HCT116 (cell line): ENCODE data around the gene EXOSC1. TPM values are rescaled to one million over a fixed set of nuclear protein-coding genes. Genes with fewer than 3 reads are reported as not detected.

Experiments
- ATAC-seq: fragments of 200-7000 bp; cut with Tn5 transposase; 2 replicates; pipeline ENCODE4 v1.9.1; 2020; ENCODE audit warnings: mild to moderate bottlenecking, moderate library complexity
- BruUV-seq: library from RNA; stranded (reverse); fragments of 400-500 nt; replicated peaks from 2 replicates; lab custom pipeline; 2021; lab: Mats Ljungman, UMichigan
- CTCF ChIA-PET: fragments of 300-600 bp; sonication (Branson Sonifier 250); formaldehyde crosslinking; loops from one replicate; lab custom pipeline; 2021; ENCODE audit warnings: antibody characterized with exemption; lab: Charles Lee
- POLR2A ChIA-PET: fragments of 300-600, 350-600 bp; sonication (Branson Sonifier 250); formaldehyde crosslinking; loops from one replicate; lab custom pipeline; 2021; ENCODE audit warnings: antibody characterized with exemption; lab: Charles Lee
- RAD21 ChIA-PET, 2 experiments: fragments of 300-600 bp; sonication (Branson Sonifier 250); formaldehyde crosslinking; loops; one replicate each; lab custom pipeline; 2023; ENCODE audit warnings: low total read pairs in 2 of 2; ENCODE audit not compliant: uncharacterized antibody in 2 of 2, unreplicated experiment in 2 of 2, low non-redundant PET in 1 of 2; lab: Charles Lee
- DNase-seq: peaks from one replicate; pipeline ENCODE4 v3.0.0-alpha.2; 2010; ENCODE audit warnings: low read depth, low spot score
- H2AFZ ChIP-seq: fragments of 200-600 bp; shearing (Covaris generic), sonication (generic); 2 replicates; pipeline ENCODE4 v1.6.1; 2017; ENCODE audit warnings: low read depth, mixed run types, mixed read lengths, antibody characterized with exemption, low read length; ENCODE audit not compliant: poor library complexity, severe bottlenecking
- H3K27ac ChIP-seq: 2 replicates; pipeline ENCODE4 v1.5.1; 2012; ENCODE audit warnings: low read depth, low read length
- H3K27me3 ChIP-seq: fragments of 200-600 bp; sonication (generic); 2 replicates; pipeline ENCODE4 v1.6.1; 2016; ENCODE audit warnings: mixed run types, low read length, mixed read lengths; ENCODE audit not compliant: insufficient read depth
- H3K36me3 ChIP-seq, 2 experiments: fragments of 200-500 bp in 1 of 2; fragments of 200-600 bp in 1 of 2; sonication (Bioruptor generic) in 1 of 2; sonication (generic) in 1 of 2; 2 replicates each; pipeline versions ENCODE4 v1.5.1 to v1.6.1; 2014 to 2016; ENCODE audit warnings: low read length in 2 of 2, inconsistent platforms in 1 of 2, mixed read lengths in 1 of 2, mixed run types in 1 of 2; ENCODE audit not compliant: insufficient read depth in 2 of 2, control insufficient read depth in 1 of 2
- H3K4me1 ChIP-seq, 2 experiments: fragments of 200-600 bp in 1 of 2; sonication (generic) in 1 of 2; 2 replicates each; pipeline versions ENCODE4 v1.5.1 to v1.6.1; 2012 to 2017; ENCODE audit warnings: low read length in 2 of 2, inconsistent platforms in 1 of 2, mild to moderate bottlenecking in 1 of 2, mixed read lengths in 1 of 2, mixed run types in 1 of 2, moderate library complexity in 1 of 2; ENCODE audit not compliant: insufficient read depth in 2 of 2, control insufficient read depth in 1 of 2
- H3K4me2 ChIP-seq: fragments of 200-600 bp; sonication (generic); 2 replicates; pipeline ENCODE4 v1.6.1; 2017; ENCODE audit warnings: mixed run types, low read length, mixed read lengths
- H3K4me3 ChIP-seq, 2 experiments: fragments of 200-600 bp in 1 of 2; sonication (generic) in 1 of 2; replicated peaks in 1 of 2; 2 replicates each; pipeline ENCODE4 v1.5.1; 2011 to 2016; ENCODE audit warnings: low read length in 2 of 2, control low read depth in 1 of 2, low read depth in 1 of 2, mild to moderate bottlenecking in 1 of 2, mixed read lengths in 1 of 2, mixed run types in 1 of 2
- H3K79me2 ChIP-seq: fragments of 200-600 bp; sonication (generic); 2 replicates; pipeline ENCODE4 v1.6.1; 2017; ENCODE audit warnings: mild to moderate bottlenecking, mixed run types, low read length, moderate library complexity, mixed read lengths; ENCODE audit not compliant: insufficient read depth
- H3K9ac ChIP-seq: fragments of 200-600 bp; sonication (generic); 2 replicates; pipeline ENCODE4 v1.6.1; 2016; ENCODE audit warnings: low read length, mixed read lengths
- H3K9me2 ChIP-seq: fragments of 200-600 bp; sonication (generic), shearing (Covaris generic); 2 replicates; pipeline ENCODE4 v1.6.1; 2017; ENCODE audit warnings: mixed run types, mild to moderate bottlenecking, moderate library complexity; ENCODE audit not compliant: insufficient read depth
- H3K9me3 ChIP-seq, 2 experiments: fragments of 200-500 bp in 1 of 2; fragments of 200-600 bp in 1 of 2; sonication (Bioruptor generic) in 1 of 2; sonication (generic) in 1 of 2; 2 replicates each; pipeline ENCODE4 v1.6.1; 2014 to 2017; ENCODE audit warnings: low read length in 2 of 2, mixed read lengths in 2 of 2, inconsistent platforms in 1 of 2, low read depth in 1 of 2, mild to moderate bottlenecking in 1 of 2, mixed run types in 1 of 2, moderate library complexity in 1 of 2; ENCODE audit not compliant: control insufficient read depth in 1 of 2, insufficient read depth in 1 of 2
- H4K20me1 ChIP-seq: fragments of 200-600 bp; sonication (generic), shearing (Covaris generic); 2 replicates; pipeline ENCODE4 v1.6.1; 2017; ENCODE audit warnings: mixed run types, mild to moderate bottlenecking, moderate library complexity; ENCODE audit not compliant: insufficient read depth
- ATF3 ChIP-seq: IDR thresholded peaks from 2 replicates; pipeline ENCODE4 v1.6.1; 2012
- CBX3 ChIP-seq: IDR thresholded peaks from 2 replicates; pipeline ENCODE4 v1.6.1; 2012; ENCODE audit warnings: low read depth
- CEBPB ChIP-seq: IDR thresholded peaks from 2 replicates; pipeline ENCODE4 v1.6.1; 2012; ENCODE audit warnings: low read depth
- EZH2 ChIP-seq: fragments of 200-600 bp; sonication (generic); IDR thresholded peaks from 2 replicates; pipeline ENCODE4 v1.6.1; 2017; ENCODE audit warnings: antibody characterized with exemption, mixed run types
- EZH2phosphoT487 ChIP-seq: fragments of 200-600 bp; IDR thresholded peaks from 2 replicates; pipeline ENCODE4 v1.6.1; 2018; ENCODE audit warnings: antibody characterized with exemption, borderline replicate concordance
- FOSL1 ChIP-seq: IDR thresholded peaks from 2 replicates; pipeline ENCODE4 v1.6.1; 2012; ENCODE audit warnings: low read depth
- MAX ChIP-seq: IDR thresholded peaks from 2 replicates; pipeline ENCODE4 v1.6.1; 2012
- POLR2AphosphoS5 ChIP-seq: IDR thresholded peaks from 2 replicates; pipeline ENCODE4 v1.6.1; 2011; ENCODE audit warnings: mild to moderate bottlenecking, low read depth, low read length, moderate library complexity
- REST ChIP-seq: IDR thresholded peaks from 2 replicates; pipeline ENCODE4 v1.6.1; 2012; ENCODE audit warnings: low read depth
- SIN3A ChIP-seq: IDR thresholded peaks from 2 replicates; pipeline ENCODE4 v1.6.1; 2012; ENCODE audit warnings: low read depth
- SP1 ChIP-seq: IDR thresholded peaks from 2 replicates; pipeline ENCODE4 v1.6.1; 2012; ENCODE audit warnings: low read depth
- SRF ChIP-seq: IDR thresholded peaks from 2 replicates; pipeline ENCODE4 v1.6.1; 2012; ENCODE audit warnings: low read depth
- TCF7L2 ChIP-seq: IDR thresholded peaks from 2 replicates; pipeline ENCODE4 v1.7.0; 2011; ENCODE audit warnings: borderline replicate concordance, inconsistent platforms; ENCODE audit not compliant: insufficient read depth, insufficient read length; ENCODE audit errors: extremely low read depth
- YY1 ChIP-seq: IDR thresholded peaks from 2 replicates; pipeline ENCODE4 v1.6.1; 2011; ENCODE audit warnings: low read length, low read depth, moderate library complexity, mild to moderate bottlenecking; ENCODE audit not compliant: insufficient replicate concordance; ENCODE audit errors: extremely low read depth
- ZBTB33 ChIP-seq: IDR thresholded peaks from 2 replicates; pipeline ENCODE4 v1.6.1; 2011; ENCODE audit warnings: mild to moderate bottlenecking, low read length, moderate library complexity; ENCODE audit not compliant: insufficient replicate concordance; ENCODE audit errors: extremely low read depth
- ZFX ChIP-seq: fragments of 450-650 bp; IDR thresholded peaks from 2 replicates; pipeline ENCODE4 v1.6.1; 2017
- intact Hi-C: fragments of 100-400 bp; cut with micrococcal nuclease; formaldehyde crosslinking; loops from 2 replicates; pipeline ENCODE4 v1.10.0; 2022
- total RNA-seq: library from RNA; stranded (reverse); gene quantifications from one replicate; pipeline ENCODE4 v1.2.1, GENCODE V29; 2021; ENCODE audit not compliant: unreplicated experiment

Gene EXOSC1
- total RNA-seq, 1 experiment from 2014 or later = 38.9 TPM

GRCh38 chr10:97456034-97456685 lies 10.4 kb upstream of the EXOSC1 start:
- Histone ChIP-seq H3K4me1 (no peaks in the 10 kb centered on the region), H3K9me2 (no peaks in the 10 kb centered on the region), H3K4me3 (no peak overlapping the region), H3K4me2 (no peak overlapping the region), H3K9ac (no peak overlapping the region), H2AFZ (no peak overlapping the region), H3K36me3 (peaks cover 48 to 59% of the 10 kb centered on the region in 2 experiments), H3K27ac (no peak overlapping the region), H3K9me3 (no peaks in the 10 kb centered on the region), H3K79me2 (peaks cover 2% of the 10 kb centered on the region; the same call in 1 of the 2 replicates), H4K20me1 (no peaks in the 10 kb centered on the region), H3K27me3 (no peaks in the 10 kb centered on the region)
- TF ChIP-seq TCF7L2 (no peak), ZBTB33 (no peak), EZH2 (no peak), CEBPB (no peak), EZH2phosphoT487 (no peak), SIN3A (no peak), FOSL1 (no peak), CBX3 (no peak), SRF (no peak), SP1 (no peak), ATF3 (no peak), REST (no peak), MAX (no peak), YY1 (no peak), ZFX (no peak), POLR2AphosphoS5 (no peak)
- no TSS peak for BruUV-seq
- ATAC-seq (no peak), DNase-seq (no peak)
- ChIA-PET RAD21 (no interaction called here), POLR2A (no interaction called here), CTCF (interaction anchor here (0.7 to 1.9 kb wide), 2 partner anchors 10 to 11 kb away, joined by 4 to 5 read pairs; no protein-coding TSS in a partner anchor)
- intact Hi-C loops = no loop called here
